GM23338 (cell line): ENCODE results near the gene ARHGEF28. TPM values are rescaled to one million over a fixed set of nuclear protein-coding genes. Genes with fewer than 3 reads are reported as not detected.

ENCODE experiments used
- ATAC-seq: fragments of 200-7000 bp; cut with Tn5 transposase; 3 replicates; pipeline ENCODE4 v1.9.1; 2020
- DNase-seq: peaks from one replicate; pipeline ENCODE4 v3.0.0-alpha.2; 2015; ENCODE audit warnings: low spot score
- H2AFZ ChIP-seq: fragments of 200-600 bp; sonication (generic); 2 replicates; pipeline ENCODE4 v1.8.0; 2016; ENCODE audit warnings: antibody characterized with exemption, mild to moderate bottlenecking, moderate library complexity
- H3F3A ChIP-seq: fragments of 200-600 bp; sonication (generic); replicated peaks from 2 replicates; pipeline ENCODE4 v1.8.0; 2017; ENCODE audit warnings: antibody characterized with exemption, mixed run types, low read depth
- H3K27ac ChIP-seq: fragments of 200-600 bp; sonication (generic); 2 replicates; pipeline ENCODE4 v1.6.1; 2016; ENCODE audit warnings: low read depth
- H3K27me3 ChIP-seq: fragments of 200-600 bp; sonication (generic); 2 replicates; pipeline ENCODE4 v1.8.0; 2016; ENCODE audit warnings: mild to moderate bottlenecking, mixed run types, moderate library complexity; ENCODE audit not compliant: insufficient read depth
- H3K36me3 ChIP-seq: fragments of 200-600 bp; sonication (generic); 2 replicates; pipeline ENCODE4 v1.8.0; 2016; ENCODE audit warnings: mild to moderate bottlenecking; ENCODE audit not compliant: insufficient read depth
- H3K4me1 ChIP-seq: fragments of 200-600 bp; sonication (generic); 2 replicates; pipeline ENCODE4 v1.8.0; 2016; ENCODE audit warnings: mild to moderate bottlenecking, moderate library complexity; ENCODE audit not compliant: insufficient read depth
- H3K4me2 ChIP-seq: fragments of 200-600 bp; sonication (generic); 2 replicates; pipeline ENCODE4 v1.7.1; 2017; ENCODE audit warnings: mixed run types
- H3K4me3 ChIP-seq: fragments of 200-600 bp; sonication (generic); 2 replicates; pipeline ENCODE4 v1.6.1; 2016; ENCODE audit warnings: mixed run types
- H3K79me2 ChIP-seq: fragments of 200-600 bp; sonication (generic); replicated peaks from 2 replicates; pipeline ENCODE4 v1.8.0; 2017; ENCODE audit warnings: mild to moderate bottlenecking; ENCODE audit not compliant: insufficient read depth
- H3K9me2 ChIP-seq: fragments of 200-600 bp; sonication (generic); 2 replicates; pipeline ENCODE4 v1.8.0; 2017; ENCODE audit not compliant: insufficient read depth
- H4K20me1 ChIP-seq: fragments of 200-600 bp; sonication (generic); replicated peaks from 2 replicates; pipeline ENCODE4 v1.8.0; 2017; ENCODE audit warnings: mild to moderate bottlenecking; ENCODE audit not compliant: insufficient read depth
- H3K27ac Mint-ChIP-seq: 2 replicates; pipeline ENCODE4 v1.8.0; 2020; ENCODE audit warnings: inconsistent platforms, mild to moderate bottlenecking, moderate library complexity, mixed read lengths
- H3K27me3 Mint-ChIP-seq: 3 replicates; pipeline ENCODE4 v1.8.0; 2022; ENCODE audit warnings: low read depth, mild to moderate bottlenecking, moderate library complexity, mixed read lengths, inconsistent platforms; ENCODE audit not compliant: insufficient read depth, poor library complexity
- H3K36me3 Mint-ChIP-seq: 3 replicates; pipeline ENCODE4 v1.8.0; 2021; ENCODE audit warnings: low read depth, mild to moderate bottlenecking, inconsistent platforms, moderate library complexity, mixed read lengths
- H3K4me1 Mint-ChIP-seq: 3 replicates; pipeline ENCODE4 v1.8.0; 2020; ENCODE audit warnings: mild to moderate bottlenecking, inconsistent platforms, mixed read lengths
- H3K4me3 Mint-ChIP-seq: 3 replicates; pipeline ENCODE4 v1.8.0; 2021; ENCODE audit warnings: moderate library complexity, mild to moderate bottlenecking, inconsistent platforms, mixed read lengths
- H3K9me3 Mint-ChIP-seq: 3 replicates; pipeline ENCODE4 v1.8.0; 2020; ENCODE audit warnings: moderate library complexity, mild to moderate bottlenecking, inconsistent platforms, mixed read lengths
- EZH2 ChIP-seq: fragments of 200-600 bp; sonication (generic); IDR thresholded peaks from one replicate; pipeline ENCODE4 v1.8.0; 2017; ENCODE audit warnings: antibody characterized with exemption, mild to moderate bottlenecking, low read depth; ENCODE audit not compliant: unreplicated experiment
- JUNB ChIP-seq: IDR thresholded peaks from one replicate; pipeline ENCODE4 v1.6.1; 2016; ENCODE audit warnings: antibody characterized with exemption; ENCODE audit not compliant: unreplicated experiment
- STAT1 ChIP-seq: IDR thresholded peaks from one replicate; pipeline ENCODE4 v1.6.1; 2016; ENCODE audit warnings: antibody characterized with exemption; ENCODE audit not compliant: unreplicated experiment
- ZNF331 ChIP-seq: fragments of 250-450 bp; sonication (Bioruptor Pico); IDR thresholded peaks from 2 replicates; pipeline ENCODE4 v1.5.0; 2020; ENCODE audit warnings: low read depth, mild to moderate bottlenecking, moderate library complexity
- polyA plus RNA-seq: library from polyadenylated mRNA; unstranded; fragments of >200 nt; fragmentation: Nextera tagmentation; extraction: Ambion mirVana; gene quantifications from 2 replicates; pipeline ENCODE4 v1.2.1, GENCODE V29; 2016
- total RNA-seq: library from RNA; depleted of rRNA; stranded (reverse); fragments of >200 nt; shearing (Covaris generic); gene quantifications from 2 replicates; pipeline ENCODE4 v1.2.3, GENCODE V29; 2014
- TF ChIP-seq, protein P1 (sequence below): fragments of 250-450 bp; sonication (Bioruptor Pico); IDR thresholded peaks from 2 replicates; pipeline ENCODE4 v1.5.0; 2020; ENCODE audit warnings: mild to moderate bottlenecking, moderate library complexity
- TF ChIP-seq, protein P2 (sequence below): IDR thresholded peaks from 2 replicates; pipeline ENCODE4 v1.6.1; 2016; ENCODE audit warnings: antibody characterized with exemption
- TF ChIP-seq, protein P3 (sequence below): IDR thresholded peaks from one replicate; pipeline ENCODE4 v1.6.1; 2018; ENCODE audit warnings: antibody characterized with exemption; ENCODE audit not compliant: unreplicated experiment

ARHGEF28 gene
- total and polyA plus RNA-seq, 2 experiments from 2014 or later = 0.39 to 1.0 TPM

DNA sequence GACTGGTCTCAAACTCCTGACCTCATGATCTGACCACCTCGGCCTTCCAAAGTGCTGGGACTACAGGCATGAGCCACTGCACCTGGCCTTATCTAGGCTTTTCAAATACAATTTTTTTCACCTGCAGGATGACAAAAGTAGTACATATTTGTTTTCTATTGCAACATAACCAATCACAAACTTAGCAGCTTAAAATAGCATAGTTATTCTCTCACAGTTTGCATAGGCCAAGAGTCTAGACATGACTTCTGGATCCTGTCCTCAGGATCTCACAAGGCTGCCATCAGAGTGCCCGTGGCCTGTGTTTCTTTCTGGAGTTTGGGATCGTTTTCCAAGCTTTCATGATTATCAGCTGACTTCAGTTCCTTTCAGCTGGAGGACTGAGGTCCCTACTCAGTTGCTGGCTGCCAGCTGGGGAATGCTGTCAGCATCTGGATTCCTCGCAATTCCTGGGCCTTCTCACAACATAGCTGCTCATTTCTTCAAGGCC is 348.9 kb downstream of the ARHGEF28 start:
- no peak overlapping the region for H3K4me2 ChIP-seq
- Mint-ChIP-seq H3K36me3 (no peaks in the 10 kb centered on the region), H3K27ac (no peak overlapping the region), H3K4me1 (no peaks in the 10 kb centered on the region), H3K4me3 (no peak overlapping the region), H3K27me3 (no peaks in the 10 kb centered on the region), H3K9me3 (no peaks in the 10 kb centered on the region; the same call in 2 of the 3 replicates)
- no peaks in the 10 kb centered on the region for H3K36me3 ChIP-seq
- H3K27me3 ChIP-seq = no peaks in the 10 kb centered on the region
- no peak overlapping the region for H3K27ac ChIP-seq
- H3K9me2 ChIP-seq = no peaks in the 10 kb centered on the region
- H4K20me1 ChIP-seq = no peaks in the 10 kb centered on the region
- no peaks in the 10 kb centered on the region for H3K79me2 ChIP-seq
- TF ChIP-seq, protein P1, sequence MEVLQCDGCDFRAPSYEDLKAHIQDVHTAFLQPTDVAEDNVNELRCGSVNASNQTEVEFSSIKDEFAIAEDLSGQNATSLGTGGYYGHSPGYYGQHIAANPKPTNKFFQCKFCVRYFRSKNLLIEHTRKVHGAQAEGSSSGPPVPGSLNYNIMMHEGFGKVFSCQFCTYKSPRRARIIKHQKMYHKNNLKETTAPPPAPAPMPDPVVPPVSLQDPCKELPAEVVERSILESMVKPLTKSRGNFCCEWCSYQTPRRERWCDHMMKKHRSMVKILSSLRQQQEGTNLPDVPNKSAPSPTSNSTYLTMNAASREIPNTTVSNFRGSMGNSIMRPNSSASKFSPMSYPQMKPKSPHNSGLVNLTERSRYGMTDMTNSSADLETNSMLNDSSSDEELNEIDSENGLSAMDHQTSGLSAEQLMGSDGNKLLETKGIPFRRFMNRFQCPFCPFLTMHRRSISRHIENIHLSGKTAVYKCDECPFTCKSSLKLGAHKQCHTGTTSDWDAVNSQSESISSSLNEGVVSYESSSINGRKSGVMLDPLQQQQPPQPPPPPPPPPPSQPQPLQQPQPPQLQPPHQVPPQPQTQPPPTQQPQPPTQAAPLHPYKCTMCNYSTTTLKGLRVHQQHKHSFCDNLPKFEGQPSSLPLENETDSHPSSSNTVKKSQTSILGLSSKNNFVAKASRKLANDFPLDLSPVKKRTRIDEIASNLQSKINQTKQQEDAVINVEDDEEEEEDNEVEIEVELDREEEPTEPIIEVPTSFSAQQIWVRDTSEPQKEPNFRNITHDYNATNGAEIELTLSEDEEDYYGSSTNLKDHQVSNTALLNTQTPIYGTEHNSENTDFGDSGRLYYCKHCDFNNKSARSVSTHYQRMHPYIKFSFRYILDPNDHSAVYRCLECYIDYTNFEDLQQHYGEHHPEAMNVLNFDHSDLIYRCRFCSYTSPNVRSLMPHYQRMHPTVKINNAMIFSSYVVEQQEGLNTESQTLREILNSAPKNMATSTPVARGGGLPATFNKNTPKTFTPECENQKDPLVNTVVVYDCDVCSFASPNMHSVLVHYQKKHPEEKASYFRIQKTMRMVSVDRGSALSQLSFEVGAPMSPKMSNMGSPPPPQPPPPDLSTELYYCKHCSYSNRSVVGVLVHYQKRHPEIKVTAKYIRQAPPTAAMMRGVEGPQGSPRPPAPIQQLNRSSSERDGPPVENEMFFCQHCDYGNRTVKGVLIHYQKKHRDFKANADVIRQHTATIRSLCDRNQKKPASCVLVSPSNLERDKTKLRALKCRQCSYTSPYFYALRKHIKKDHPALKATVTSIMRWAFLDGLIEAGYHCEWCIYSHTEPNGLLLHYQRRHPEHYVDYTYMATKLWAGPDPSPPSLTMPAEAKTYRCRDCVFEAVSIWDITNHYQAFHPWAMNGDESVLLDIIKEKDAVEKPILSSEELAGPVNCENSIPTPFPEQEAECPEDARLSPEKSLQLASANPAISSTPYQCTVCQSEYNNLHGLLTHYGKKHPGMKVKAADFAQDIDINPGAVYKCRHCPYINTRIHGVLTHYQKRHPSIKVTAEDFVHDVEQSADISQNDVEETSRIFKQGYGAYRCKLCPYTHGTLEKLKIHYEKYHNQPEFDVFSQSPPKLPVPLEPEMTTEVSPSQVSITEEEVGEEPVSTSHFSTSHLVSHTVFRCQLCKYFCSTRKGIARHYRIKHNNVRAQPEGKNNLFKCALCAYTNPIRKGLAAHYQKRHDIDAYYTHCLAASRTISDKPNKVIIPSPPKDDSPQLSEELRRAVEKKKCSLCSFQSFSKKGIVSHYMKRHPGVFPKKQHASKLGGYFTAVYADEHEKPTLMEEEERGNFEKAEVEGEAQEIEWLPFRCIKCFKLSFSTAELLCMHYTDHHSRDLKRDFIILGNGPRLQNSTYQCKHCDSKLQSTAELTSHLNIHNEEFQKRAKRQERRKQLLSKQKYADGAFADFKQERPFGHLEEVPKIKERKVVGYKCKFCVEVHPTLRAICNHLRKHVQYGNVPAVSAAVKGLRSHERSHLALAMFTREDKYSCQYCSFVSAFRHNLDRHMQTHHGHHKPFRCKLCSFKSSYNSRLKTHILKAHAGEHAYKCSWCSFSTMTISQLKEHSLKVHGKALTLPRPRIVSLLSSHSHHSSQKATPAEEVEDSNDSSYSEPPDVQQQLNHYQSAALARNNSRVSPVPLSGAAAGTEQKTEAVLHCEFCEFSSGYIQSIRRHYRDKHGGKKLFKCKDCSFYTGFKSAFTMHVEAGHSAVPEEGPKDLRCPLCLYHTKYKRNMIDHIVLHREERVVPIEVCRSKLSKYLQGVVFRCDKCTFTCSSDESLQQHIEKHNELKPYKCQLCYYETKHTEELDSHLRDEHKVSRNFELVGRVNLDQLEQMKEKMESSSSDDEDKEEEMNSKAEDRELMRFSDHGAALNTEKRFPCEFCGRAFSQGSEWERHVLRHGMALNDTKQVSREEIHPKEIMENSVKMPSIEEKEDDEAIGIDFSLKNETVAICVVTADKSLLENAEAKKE (CRISPR knock-in tag) = no peak
- TF ChIP-seq, protein P2, sequence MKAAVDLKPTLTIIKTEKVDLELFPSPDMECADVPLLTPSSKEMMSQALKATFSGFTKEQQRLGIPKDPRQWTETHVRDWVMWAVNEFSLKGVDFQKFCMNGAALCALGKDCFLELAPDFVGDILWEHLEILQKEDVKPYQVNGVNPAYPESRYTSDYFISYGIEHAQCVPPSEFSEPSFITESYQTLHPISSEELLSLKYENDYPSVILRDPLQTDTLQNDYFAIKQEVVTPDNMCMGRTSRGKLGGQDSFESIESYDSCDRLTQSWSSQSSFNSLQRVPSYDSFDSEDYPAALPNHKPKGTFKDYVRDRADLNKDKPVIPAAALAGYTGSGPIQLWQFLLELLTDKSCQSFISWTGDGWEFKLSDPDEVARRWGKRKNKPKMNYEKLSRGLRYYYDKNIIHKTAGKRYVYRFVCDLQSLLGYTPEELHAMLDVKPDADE = no peak
- no peaks in the 10 kb centered on the region for H3K4me1 ChIP-seq
- ATAC-seq (no peak), DNase-seq (no peak)
- no peak overlapping the region for H3K4me3 ChIP-seq
- H3F3A ChIP-seq = no peaks in the 10 kb centered on the region
- no peak overlapping the region for H2AFZ ChIP-seq

DNA sequence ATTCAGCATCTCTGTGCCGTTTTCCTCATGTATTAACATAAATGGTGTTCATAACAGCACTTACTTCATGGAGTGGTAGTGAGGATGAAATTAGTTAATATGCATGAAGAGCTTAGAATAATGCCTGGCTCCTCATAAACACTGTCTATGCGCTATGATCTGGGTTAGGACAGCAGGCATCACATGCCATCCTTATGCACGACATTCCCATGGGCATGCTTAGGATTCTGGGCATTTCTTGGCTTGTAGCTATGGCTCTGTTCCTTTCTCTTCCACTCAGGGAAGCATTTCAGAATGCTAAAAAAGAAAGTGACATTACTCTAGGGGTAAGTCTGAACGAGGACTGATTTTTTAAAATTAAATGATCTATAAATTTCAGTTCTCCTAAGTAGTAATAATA is 349.8 kb downstream of the ARHGEF28 start:
- Histone ChIP-seq H3F3A (no peaks in the 10 kb centered on the region), H3K4me3 (no peak overlapping the region), H3K79me2 (no peaks in the 10 kb centered on the region), H4K20me1 (no peaks in the 10 kb centered on the region), H3K27ac (no peak overlapping the region), H2AFZ (no peak overlapping the region), H3K36me3 (no peaks in the 10 kb centered on the region), H3K27me3 (no peaks in the 10 kb centered on the region), H3K9me2 (no peaks in the 10 kb centered on the region), H3K4me1 (no peaks in the 10 kb centered on the region), H3K4me2 (no peak overlapping the region)
- Mint-ChIP-seq H3K36me3 (no peaks in the 10 kb centered on the region), H3K4me3 (no peak overlapping the region), H3K27me3 (no peaks in the 10 kb centered on the region), H3K4me1 (no peaks in the 10 kb centered on the region), H3K27ac (no peak overlapping the region), H3K9me3 (no peaks in the 10 kb centered on the region; the same call in 2 of the 3 replicates)
- DNase-seq (no peak), ATAC-seq (no peak)
- no peak for TF ChIP-seq JUNB
- TF ChIP-seq, protein P3, sequence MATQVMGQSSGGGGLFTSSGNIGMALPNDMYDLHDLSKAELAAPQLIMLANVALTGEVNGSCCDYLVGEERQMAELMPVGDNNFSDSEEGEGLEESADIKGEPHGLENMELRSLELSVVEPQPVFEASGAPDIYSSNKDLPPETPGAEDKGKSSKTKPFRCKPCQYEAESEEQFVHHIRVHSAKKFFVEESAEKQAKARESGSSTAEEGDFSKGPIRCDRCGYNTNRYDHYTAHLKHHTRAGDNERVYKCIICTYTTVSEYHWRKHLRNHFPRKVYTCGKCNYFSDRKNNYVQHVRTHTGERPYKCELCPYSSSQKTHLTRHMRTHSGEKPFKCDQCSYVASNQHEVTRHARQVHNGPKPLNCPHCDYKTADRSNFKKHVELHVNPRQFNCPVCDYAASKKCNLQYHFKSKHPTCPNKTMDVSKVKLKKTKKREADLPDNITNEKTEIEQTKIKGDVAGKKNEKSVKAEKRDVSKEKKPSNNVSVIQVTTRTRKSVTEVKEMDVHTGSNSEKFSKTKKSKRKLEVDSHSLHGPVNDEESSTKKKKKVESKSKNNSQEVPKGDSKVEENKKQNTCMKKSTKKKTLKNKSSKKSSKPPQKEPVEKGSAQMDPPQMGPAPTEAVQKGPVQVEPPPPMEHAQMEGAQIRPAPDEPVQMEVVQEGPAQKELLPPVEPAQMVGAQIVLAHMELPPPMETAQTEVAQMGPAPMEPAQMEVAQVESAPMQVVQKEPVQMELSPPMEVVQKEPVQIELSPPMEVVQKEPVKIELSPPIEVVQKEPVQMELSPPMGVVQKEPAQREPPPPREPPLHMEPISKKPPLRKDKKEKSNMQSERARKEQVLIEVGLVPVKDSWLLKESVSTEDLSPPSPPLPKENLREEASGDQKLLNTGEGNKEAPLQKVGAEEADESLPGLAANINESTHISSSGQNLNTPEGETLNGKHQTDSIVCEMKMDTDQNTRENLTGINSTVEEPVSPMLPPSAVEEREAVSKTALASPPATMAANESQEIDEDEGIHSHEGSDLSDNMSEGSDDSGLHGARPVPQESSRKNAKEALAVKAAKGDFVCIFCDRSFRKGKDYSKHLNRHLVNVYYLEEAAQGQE = no peak
- no peak for TF ChIP-seq EZH2
- no peak for TF ChIP-seq ZNF331 (CRISPR knock-in tag)
- TF ChIP-seq STAT1 = no peak
- TF ChIP-seq, protein P2 = no peak
